ENCODE results near the gene DNAJC6.
"Not testable (repeated sequence)": the region's sequence is repeated elsewhere in the genome, so short reads cannot be mapped to it uniquely, and the experiment has no call there.

Gene DNAJC6

DNA sequence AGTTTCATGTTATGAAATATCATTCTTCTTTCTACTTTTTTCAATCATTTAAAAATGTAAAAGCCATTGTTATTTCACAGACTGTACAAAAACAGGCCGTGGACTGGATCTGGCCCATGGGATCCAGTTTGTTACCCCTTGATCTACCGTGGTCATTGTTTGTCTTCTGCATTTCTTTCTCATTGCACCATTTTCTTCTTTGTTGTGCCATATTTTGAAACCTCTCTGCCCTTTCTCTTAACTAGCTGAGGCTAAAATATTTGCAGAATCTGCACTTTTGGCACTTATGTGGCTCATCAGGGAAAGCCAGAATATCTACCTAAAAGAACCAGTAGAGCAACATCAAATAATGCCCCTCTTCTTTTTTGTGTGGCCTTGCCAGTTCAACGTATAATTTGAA lies 50.5 kb downstream of the DNAJC6 start:
- DNase-seq, result no peak

DNA sequence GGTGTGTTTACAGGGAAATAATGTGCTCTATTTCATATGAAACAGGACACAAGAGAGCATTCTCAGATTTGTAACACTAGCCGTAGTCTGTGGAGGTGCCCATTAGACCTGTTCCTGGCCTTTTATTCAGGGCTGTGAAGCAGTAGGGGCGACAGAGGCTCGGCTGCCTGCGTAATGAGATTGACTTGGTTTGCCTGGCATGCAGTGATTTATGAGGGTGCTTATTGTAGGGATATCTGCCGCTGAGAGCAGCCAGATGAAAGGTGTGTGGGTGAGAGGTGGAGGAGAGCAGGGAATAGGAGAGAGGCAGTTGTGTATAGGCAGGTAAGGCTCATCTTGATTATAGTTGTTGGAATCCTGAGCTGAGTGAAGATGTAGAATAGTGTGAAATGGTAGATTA lies 51.3 kb downstream of the DNAJC6 start:
- DNase-seq, result no peak

DNA sequence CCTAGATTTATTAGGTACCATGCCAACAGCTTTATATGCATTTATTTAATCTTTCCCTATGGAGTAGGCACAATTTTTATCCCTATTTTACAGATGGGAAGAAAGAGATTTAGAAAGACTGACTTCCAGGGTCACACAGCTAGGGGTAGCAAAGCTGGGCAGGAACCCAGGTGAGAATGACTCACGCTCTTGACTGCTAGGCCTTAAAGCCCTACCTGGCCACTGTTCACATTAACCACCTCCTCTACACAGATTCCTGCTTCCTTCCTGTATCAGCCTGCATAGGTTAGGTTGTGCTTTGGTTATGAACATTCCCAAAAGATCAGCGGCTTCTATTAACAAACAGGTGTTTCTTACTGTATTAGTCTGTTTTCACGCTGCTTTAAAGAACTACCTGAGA lies 53.2 kb downstream of the DNAJC6 start:
- no peak for DNase-seq

DNA sequence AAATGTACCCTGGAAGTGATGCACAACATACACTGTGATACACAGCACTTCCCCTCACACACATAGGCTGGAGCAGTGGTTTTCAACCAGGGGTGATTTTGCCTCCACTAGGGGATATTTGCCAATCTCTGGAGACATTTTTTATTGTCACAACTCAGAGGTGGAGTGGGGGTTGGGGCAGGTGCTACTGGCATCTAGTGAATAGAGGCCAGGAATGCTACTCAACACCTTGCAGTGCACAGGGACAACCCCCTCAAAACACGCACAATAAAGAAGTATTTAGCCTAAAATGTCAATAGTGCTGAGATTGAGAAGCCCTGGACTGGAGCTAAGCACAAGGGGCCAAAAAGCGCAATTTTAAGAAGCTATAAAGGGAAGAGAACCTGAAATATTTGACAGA lies 54.1 kb downstream of the DNAJC6 start:
- DNase-seq, result no peak

DNA sequence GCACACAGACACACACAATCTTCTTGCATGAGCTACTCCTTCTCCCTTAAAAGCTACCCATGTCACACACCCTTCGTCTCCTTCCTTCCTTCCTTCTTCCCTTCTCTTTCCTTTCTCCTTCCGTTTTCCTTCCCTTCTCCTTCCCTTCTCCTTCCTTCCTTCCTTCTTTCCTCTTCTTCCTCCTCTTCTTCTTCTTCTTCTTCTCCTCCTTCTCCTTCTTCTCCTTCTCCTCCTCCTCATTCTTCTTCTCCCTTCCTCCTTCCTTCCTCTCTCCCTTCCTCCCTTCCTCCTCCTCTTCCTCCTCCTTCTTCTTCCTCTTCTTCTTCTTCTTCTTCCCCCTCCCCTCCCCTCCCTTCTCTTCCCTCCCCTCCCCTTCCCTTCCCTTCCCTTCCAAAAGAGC lies 59.1 kb downstream of the DNAJC6 start:
- DNase-seq, result no peak

DNA sequence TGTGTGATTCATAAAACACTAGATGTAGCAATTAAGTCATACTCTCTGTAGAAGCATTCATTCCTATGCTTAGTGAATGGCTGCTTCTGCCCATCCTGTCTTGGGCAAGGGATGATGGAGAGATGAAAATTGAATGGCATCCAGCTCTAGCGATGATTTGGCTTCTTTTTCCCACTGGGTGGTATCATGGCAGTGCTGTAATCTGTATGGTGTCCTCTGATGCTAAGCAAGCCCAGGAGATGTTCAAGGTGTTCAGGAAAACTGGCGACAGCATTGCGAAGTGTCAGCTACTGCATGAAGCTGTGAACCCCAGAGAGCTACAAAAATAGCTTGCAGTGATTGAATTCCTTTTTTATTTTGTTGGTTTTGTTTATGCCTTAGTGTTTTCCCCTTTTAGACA lies 62.2 kb downstream of the DNAJC6 start:
- no peak for DNase-seq

DNA sequence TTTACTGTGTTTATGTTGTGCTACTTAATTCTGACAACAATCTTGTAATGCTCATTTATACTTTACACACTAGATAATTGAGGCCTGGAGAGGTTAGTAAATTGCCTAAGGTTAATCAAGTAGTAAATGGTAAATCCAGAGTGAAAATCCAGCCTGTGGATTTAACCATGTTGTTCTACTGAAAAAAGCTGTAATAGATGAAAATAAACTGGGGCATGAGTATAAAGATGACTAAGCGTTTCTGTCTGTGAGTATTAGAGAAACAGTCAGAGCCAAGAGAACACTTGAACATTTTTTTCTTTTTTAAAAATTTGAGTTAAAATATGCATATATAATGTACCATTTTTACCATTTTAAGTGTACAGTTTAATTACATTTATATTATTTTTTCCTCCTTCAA lies 63.2 kb downstream of the DNAJC6 start:
- no peak for DNase-seq

DNA sequence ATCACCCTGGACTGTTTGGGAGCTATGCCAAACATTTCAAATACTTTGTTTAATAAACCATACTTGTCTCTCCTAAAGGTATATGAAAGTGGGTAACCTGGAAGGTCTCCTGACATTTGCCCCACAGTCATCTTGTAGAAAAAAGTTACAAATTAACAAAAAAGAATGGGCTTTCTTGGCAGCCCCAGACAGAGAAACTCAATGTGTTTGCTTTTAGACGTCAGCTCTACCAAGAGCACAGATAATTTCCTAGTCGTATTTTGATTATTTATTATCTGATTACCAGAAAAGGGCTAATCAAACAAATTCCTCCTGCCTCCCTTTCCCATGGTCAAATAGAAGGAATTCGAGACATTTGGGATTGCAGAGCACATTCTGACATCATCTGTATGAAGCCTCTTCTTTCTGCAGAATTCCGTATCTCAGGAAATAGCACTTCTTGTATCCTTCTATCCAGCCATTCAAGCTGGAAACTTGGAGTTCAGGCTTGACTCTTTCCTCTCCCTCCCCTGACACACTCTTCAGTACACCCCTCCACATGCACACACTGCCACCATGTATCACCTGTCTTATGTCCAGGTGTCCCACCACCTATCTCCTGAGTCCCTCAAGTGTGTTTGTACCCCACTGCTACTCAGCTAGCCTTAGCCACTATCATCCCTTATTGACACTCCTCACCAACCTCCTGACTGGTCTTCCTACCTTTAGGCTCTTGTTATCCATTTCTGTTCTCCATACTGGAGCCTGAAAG lies 68.3 kb downstream of the DNAJC6 start:
- no peak for DNase-seq

DNA sequence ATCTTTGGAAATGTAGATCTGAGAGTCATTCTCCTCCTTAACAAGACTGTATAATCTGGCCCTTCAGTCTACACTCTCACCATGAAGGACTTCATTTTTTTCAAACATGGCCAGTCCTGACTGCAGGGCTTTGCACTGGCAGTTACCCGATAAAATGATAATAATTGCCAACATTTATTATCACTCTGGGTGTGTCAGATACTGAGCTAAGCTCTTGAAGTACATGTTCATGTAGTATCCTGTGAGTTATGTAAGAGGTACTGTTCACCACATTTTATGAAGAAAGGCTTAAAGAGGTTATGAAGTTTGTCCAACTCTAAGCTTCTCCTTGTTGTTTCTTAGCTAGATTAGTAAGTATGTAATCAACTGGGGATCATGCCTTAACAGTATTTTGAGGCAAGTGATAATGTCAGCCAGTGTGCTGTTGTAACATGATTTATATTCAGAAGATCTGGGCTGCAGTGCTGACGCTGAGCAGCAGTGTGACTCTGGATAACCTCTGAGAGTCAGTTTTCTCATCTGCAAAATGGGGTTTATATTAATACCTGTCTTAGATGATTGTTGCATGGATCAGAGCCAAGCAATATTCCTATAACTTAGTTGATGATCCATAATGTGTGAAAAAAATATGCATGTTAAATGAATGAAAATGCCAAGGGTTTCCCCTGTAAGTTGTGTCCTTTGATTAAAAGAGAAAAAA lies 69.1 kb downstream of the DNAJC6 start:
- no peak for DNase-seq

DNA sequence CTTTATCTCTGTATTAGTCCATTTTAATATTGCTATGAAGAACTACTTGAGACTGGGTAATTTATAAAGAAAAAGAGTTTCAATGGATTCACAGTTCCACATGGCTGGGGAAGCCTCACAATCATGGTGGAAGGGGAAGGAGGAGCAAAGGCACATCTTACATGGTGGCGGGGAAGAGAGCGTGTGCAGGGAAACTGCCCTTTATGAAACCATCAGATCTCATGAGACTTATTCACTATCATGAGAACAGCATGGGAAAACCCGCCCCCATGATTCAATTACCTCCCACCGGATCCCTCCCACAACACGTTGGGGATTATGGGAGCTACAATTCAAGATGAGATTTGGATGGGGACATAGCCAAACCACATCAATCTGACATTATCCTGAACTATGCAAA lies 75.1 kb downstream of the DNAJC6 start:
- not testable (repeated sequence) for DNase-seq

DNA sequence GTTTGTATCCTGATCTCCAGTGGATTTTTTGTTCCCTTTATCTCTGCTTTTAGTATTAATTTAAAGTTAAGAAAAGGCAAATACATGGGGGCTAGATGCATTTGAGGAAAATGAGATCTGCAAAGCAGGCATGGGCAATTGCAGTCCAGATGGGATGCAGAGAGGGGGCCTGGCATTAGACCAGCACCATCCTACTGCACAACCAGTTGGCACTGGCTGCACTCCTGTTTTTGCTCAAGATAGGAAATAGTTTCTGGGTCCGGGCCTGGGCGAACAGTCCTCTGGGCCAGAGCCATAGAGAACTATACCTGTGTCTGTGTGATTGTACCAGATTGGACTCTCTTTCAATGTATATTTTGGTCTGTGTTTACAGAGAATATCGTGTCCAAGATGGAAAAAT lies 77.1 kb downstream of the DNAJC6 start:
- DNase-seq, result no peak

DNA sequence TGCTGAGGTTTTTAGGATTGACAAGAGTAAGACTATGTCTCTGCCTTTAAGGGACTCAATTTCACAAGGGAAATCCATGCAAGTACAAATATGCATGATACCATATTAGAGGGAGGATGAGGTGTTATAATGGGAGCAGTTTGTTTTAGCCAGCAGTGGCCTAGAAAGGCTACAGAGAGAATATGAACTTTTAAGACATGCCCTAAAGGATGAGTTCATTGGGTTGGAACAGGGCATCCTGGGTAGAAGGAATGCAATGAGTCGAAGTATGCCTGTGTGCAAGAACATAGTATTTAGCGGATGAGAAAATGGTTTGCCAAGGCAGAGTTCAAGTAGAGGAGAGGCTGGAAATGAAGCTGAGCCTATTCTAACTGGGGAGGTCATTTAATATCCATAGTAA lies 78.5 kb downstream of the DNAJC6 start:
- DNase-seq, result no peak

DNA sequence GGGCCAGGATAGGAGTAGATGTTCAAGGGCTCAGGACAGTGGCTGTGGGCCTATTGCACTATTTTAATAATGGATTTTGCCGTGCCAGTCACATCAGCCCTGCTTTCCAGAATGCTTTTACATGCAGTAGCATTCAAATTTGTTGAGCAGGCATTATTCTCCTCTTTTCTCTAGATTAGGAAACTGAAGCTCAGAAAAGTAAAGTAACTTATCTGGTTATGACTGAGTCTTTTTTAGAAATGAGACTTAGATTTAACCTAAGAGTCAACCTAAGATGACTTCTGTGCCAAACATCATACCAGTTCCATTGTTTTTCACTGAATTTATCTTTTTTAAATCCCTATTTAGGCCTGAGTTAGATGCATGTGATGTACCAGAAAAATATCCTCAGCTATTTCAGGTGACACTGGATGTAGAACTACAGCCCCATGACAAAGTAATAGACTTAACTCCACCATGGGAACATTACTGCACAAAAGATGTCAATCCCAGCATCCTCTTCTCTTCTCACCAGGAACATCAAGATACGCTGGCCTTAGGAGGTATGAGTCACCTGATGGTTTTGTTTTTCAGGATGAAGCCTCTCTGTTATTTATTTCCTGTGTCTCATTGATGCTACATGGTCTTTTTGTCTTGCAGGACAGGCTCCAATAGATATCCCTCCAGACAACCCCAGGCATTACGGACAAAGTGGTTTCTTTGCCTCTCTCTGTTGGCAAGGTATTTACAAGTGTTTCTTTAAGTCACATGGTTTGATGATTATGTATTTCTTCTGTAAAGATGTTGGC lies 79.8 kb downstream of the DNAJC6 start:
- DNase-seq, result no peak

DNA sequence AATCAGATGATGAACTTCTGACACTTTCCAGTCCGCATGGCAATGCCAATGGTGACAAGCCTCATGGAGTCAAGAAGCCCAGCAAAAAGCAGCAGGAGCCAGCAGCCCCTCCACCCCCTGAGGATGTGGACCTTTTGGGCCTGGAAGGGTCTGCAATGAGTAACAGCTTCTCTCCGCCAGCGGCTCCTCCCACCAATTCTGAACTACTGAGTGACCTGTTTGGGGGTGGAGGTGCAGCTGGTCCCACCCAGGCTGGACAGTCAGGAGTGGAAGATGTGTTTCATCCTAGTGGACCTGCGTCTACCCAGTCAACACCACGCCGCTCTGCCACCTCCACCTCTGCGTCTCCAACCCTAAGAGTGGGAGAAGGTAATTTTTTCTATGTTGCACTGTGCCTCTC lies 83.2 kb downstream of the DNAJC6 start:
- no peak for DNase-seq

DNA sequence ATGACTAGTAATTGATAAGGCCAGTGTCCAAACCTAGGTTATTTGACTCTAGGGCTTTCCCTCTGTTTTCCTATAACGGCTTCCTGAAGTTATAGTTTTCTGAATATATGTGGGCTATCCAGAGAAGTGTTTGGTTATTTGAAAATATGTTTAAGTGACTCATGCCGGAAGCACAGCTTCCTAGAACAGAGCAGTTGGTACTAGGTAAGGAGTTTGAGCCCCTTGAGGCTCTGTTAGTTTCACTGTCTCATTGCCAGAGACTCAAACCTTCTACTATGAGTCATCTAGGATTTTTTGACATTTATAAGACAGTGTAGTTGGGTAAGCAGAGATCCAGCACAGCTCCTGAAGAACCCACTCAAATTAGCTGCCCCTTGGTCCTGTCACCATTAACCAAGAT lies 84.0 kb downstream of the DNAJC6 start:
- DNase-seq, result no peak

DNA sequence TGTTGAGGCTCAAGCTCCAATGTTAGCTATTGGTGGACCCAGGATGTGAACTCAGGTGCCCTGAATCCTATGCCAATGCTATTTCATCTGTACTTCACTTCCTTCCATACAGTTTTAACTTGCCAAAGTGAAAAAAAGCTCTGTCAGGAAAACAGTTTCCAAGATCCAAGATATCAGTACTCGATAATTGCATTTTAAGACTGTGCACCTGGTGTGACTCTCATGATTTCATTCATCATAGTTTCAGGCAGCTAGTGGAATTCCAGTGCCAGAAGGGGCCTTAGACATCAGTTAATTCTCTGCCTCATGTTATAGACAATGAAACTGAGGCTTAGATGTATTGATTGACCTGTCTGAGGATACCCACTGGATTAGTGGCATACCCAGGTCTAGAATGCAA lies 84.6 kb downstream of the DNAJC6 start:
- DNase-seq, result no peak

DNA sequence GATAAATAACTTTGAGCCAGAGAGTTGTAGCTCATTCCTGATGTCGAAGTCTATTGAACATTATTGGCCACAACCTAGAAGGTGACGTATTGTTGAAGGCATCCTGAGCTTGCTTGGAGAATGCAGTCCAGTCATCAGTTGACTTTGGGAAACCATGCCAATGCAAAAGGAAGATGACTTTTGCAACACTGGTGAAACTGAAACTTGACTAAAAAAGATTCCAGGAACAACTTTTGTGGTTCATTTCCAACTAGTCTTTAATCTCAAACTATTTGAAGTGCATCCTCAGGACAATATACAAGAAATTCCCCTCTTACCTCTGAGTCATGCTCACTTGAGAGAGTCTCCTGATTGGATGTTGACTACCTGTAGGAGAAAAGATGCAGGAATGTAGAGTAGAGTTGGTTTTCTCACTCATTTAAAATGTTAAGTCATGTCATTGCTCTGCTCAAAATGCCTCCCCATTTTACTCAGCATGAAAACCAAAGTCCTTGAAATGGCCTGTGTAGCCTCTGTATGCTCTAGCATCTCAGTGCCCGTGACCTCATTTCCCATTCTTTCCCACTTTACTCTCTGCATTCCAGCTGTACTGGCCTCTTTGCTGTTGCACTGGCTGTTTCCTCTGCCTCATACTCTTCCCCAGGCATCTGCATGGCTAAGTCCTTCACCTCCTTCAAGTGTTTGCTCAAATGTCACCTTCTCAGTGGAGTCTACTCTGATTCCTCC lies 86.7 kb downstream of the DNAJC6 start:
- DNase-seq, result no peak

DNA sequence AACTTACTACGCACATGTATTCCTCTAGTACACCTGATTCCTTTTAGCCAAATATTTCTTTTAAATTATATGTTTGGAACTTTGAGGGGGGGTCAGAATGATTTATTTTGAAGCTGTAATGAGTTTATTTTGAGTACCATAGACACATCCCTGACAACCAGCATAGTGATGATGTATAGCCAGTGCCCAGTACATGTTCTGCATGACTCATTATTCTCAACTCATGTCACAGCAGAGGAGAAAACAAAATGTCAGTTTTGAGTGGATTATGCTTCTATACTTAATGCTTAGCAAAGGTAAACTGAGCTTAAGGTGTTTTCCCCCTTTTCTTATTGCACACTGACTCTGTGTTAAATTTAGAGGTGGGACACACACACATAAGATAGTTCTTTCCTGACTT lies 88.7 kb downstream of the DNAJC6 start:
- DNase-seq, result no peak

DNA sequence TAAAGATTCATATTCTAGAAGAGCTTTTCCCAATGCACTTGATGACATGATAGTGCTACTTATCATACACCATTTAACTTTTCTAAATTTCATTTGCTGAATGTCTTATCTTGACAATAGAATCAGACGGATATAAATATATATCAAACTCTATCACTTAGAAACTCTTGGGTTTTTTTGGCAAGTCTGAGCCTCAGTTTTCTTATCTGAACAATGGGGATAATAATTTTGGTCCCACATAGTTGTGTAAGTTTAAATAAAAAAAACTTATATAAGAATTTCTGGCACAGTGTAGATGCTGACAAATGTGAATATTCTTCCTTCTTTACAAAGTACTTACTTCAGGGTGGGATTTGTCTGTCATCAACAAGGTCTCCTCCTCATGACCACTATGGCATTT lies 89.7 kb downstream of the DNAJC6 start:
- no peak for DNase-seq

DNA sequence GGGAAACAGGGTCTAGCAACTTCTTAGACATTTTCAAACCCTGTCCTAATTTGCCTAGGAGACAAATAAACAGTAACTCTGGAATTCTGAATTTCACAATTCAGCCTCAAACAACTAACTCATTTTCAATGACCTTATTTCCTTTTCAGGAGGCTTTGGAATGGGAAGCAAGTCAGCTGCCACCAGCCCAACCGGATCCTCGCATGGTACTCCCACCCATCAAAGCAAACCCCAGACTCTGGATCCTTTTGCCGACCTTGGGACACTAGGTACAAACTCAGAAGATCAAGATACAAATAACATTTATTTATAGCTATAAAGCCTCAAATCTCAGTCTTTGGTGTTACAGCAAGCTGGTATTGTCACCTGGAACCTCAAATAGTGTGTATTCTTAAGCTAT lies 92.3 kb downstream of the DNAJC6 start:
- DNase-seq, result no peak

DNA sequence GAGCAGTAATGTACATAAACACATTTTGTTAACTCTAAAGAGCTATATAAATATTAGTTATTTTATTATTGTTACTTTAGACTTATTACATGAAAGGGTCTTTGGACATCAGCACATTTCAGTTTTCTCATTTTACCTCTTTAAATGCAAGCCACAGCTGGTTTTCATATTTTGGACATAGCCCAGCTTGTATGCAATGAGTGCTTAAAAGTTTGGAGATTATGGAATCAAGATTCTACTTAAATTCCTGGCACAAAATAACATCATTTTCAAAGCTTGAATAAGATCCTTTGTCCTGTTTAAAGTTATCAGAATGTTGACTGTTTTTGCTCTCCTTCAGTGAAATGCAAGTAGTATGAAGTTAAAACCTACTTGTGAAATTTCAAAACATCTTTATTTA lies 95.6 kb downstream of the DNAJC6 start:
- no peak for DNase-seq

DNA sequence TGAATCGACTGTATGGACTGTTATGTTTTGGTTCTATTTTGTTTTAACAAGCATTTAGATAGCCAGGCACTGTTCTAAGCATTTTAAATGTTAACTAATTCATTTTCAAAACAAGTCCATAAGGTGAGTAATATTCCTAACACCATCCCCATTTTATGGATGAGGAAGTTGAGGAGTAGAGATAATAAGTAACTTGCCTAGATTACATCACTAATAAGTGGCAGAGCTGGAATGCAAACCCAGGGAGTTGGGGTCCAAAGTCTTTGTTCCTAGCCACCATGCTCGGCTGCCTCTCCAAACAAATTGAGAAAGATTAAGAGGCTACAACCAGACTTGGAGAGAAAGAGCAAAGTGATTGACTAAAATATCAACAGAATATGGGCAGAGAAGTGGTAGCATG lies 98.5 kb downstream of the DNAJC6 start:
- DNase-seq, result no peak

DNA sequence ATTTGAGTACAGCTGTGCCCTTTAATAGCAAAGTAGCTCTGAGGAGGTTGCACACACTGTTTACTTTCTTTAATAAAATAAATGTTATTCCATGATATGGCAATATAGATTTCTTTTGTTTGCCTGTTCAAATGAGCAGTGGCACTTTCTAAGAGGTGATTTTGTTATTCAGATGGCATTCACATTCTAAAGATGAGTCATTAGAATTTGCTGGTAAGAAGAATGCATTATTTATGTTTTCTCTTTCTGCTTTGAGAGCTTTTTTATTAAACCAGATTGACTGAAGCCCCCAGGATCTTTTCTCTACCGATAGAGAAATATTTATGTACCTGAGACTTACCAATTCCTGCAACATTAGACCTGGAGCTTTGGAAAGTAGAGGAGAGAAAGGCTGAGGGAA lies 100.0 kb downstream of the DNAJC6 start:
- DNase-seq, result no peak
